Right lobe of liver (tissue), 6 donors: ENCODE measurements around the gene TROAP. TPM values are rescaled to one million over a fixed set of nuclear protein-coding genes. Genes with fewer than 3 reads are reported as not detected.

Experiments
- ATAC-seq, 4 donors: fragments of 200-7000 bp; cut with Tn5 transposase; one replicate each; pipeline ENCODE4 v1.9.1; 2020; ENCODE audit warnings: mild to moderate bottlenecking in 4 of 4, moderate library complexity in 4 of 4
- DNase-seq, 3 donors: peaks; one replicate each; pipeline ENCODE4 v3.0.0-alpha.2; 2020
- H3K27ac ChIP-seq, 3 donors: fragments of 200-600 bp; one replicate each; pipeline ENCODE4 v1.8.0; 2022
- H3K27me3 ChIP-seq, 2 donors: fragments of 200-600 bp; one replicate each; pipeline ENCODE4 v1.8.0; 2022
- H3K36me3 ChIP-seq, 4 donors: fragments of 200-600 bp; sonication (generic) in 1 of 4; one replicate each; pipeline versions ENCODE4 v1.5.1 to v1.8.0; 2017 to 2022; ENCODE audit warnings: control low read depth in 1 of 4
- H3K4me1 ChIP-seq, 4 donors: fragments of 200-600 bp; sonication (generic) in 1 of 4; one replicate each; pipeline versions ENCODE4 v1.5.1 to v1.8.0; 2017 to 2022; ENCODE audit warnings: control low read depth in 1 of 4
- H3K4me3 ChIP-seq, 3 donors: fragments of 200-600 bp; one replicate each; pipeline ENCODE4 v1.8.0; 2022
- H3K9me3 ChIP-seq, 4 donors: fragments of 200-600 bp; sonication (generic) in 1 of 4; one replicate each; pipeline versions ENCODE4 v1.5.1 to v1.8.0; 2017 to 2022; ENCODE audit warnings: control low read depth in 1 of 4
- CTCF ChIP-seq, 4 donors: fragments of 200-600 bp in 3 of 4; fragments of 450-650 bp in 1 of 4; IDR thresholded peaks; one replicate each; pipeline versions ENCODE4 v1.5.1 to v1.8.0; 2016 to 2022; ENCODE audit warnings: antibody characterized with exemption in 4 of 4, mild to moderate bottlenecking in 2 of 4
- POLR2A ChIP-seq: fragments of 450-650 bp; IDR thresholded peaks from one replicate; pipeline ENCODE4 v1.6.1; 2017; ENCODE audit warnings: antibody characterized with exemption, mild to moderate bottlenecking
- WGBS: methylation state at CpG from one replicate; pipeline ENCODE4 v1.1.6; 2018; ENCODE audit warnings: low coverage, low lambda C conversion rate; ENCODE audit not compliant: insufficient coverage; ENCODE audit errors: missing lambda C conversion rate; 5-methylcytosine and 5-hydroxymethylcytosine counted together
- intact Hi-C, 2 donors: fragments of 100-400 bp; cut with DNase I; formaldehyde crosslinking; loops; one replicate each; pipeline versions ENCODE4 v1.11.2 to v1.14.1; 2022
- total RNA-seq, 6 experiments: library from RNA; depleted of rRNA in 2 of 6; stranded (reverse); fragments of >200 nt in 2 of 6; fragmentation: NEBNext Ultra II Directional in 3 of 6; extraction: Animal tissue kit (Norgen Biotek cat#: 25700) in 3 of 6; gene quantifications; one replicate each; pipeline versions ENCODE4 v1.1.0 to v1.2.4, GENCODE V29; 2016 to 2023
- donor health status: DM: no; HTN: yes; CAD: no.
- donor health status: DM: no; HTN: no; CAD: no.
- donor health status: DM: no; HTN: no; CAD: no.
- donor health status: DM: no; HTN: yes; CAD: no.
- donor health status: DM: no; HTN: yes; CAD: no.

Gene TROAP
- total RNA-seq, 6 experiments from 2014 or later = 0.24 to 2.6 (median 0.93) TPM

GRCh38 chr12:49328816-49329215 is 5.8 kb downstream of the TROAP start:
- ATAC-seq (no peak), DNase-seq (no peak)
- H3K27me3 ChIP-seq = peaks cover 0 to 4% of the 10 kb centered on the region in 2 donors
- no peaks in the 10 kb centered on the region for H3K4me1 ChIP-seq
- TF ChIP-seq CTCF (IDR thresholded peaks at IDR 0.05) (no peak), POLR2A (no peak)
- WGBS = 100% methylated on average over 3 of the region's 12 CpGs
- H3K9me3 ChIP-seq = no peaks in the 10 kb centered on the region
- H3K4me3 ChIP-seq = no peak overlapping the region
- H3K36me3 ChIP-seq = no peaks in the 10 kb centered on the region
- intact Hi-C loops = no loop called here
- no peak overlapping the region for H3K27ac ChIP-seq

- no CpG with 5 or more reads among the region's 7 CpGs for whole genome bisulfite sequencing
- intact Hi-C loops = loop anchor here in 1 of 2 donors (10.0 kb wide), 1 partner anchor 185 kb away; no protein-coding TSS in a partner anchor
- ATAC-seq (no peak), DNase-seq (no peak)
- Histone ChIP-seq H3K27ac (no peak overlapping the region), H3K4me3 (no peak overlapping the region), H3K9me3 (no peaks in the 10 kb centered on the region), H3K36me3 (no peaks in the 10 kb centered on the region), H3K4me1 (no peaks in the 10 kb centered on the region), H3K27me3 (peaks cover 0 to 10% of the 10 kb centered on the region in 2 donors)
- TF ChIP-seq CTCF (IDR thresholded peaks at IDR 0.05) = no peak
- TF ChIP-seq POLR2A = no peak
Observed at GRCh38 chr12:49330032-49330619, 7.1 kb downstream of the TROAP start.

GRCh38 chr12:49330631-49331379 is 7.8 kb downstream of the TROAP start:
- Histone ChIP-seq H3K4me3 (no peak overlapping the region), H3K9me3 (no peaks in the 10 kb centered on the region), H3K27ac (no peak overlapping the region), H3K36me3 (no peaks in the 10 kb centered on the region), H3K27me3 (peaks cover 0 to 10% of the 10 kb centered on the region in 2 donors), H3K4me1 (no peaks in the 10 kb centered on the region)
- 83% methylated on average over 9 of the region's 14 CpGs for WGBS
- TF ChIP-seq POLR2A (no peak), CTCF (IDR thresholded peaks at IDR 0.05) (no peak)
- ATAC-seq (no peak), DNase-seq (peak in 1 of 3 donors; percentile 37)
- intact Hi-C loops = loop anchor here in 1 of 2 donors (10.0 kb wide), 1 partner anchor 184 kb away; no protein-coding TSS in a partner anchor

- Histone ChIP-seq H3K9me3 (no peaks in the 10 kb centered on the region), H3K27ac (no peak overlapping the region), H3K27me3 (peaks cover 0 to 17% of the 10 kb centered on the region in 2 donors), H3K36me3 (no peaks in the 10 kb centered on the region), H3K4me1 (peaks cover 0 to 4% (median 0%) of the 10 kb centered on the region in 4 donors), H3K4me3 (no peak overlapping the region)
- intact Hi-C loops = loop anchor here in 1 of 2 donors (10.0 kb wide), 1 partner anchor 183 kb away; no protein-coding TSS in a partner anchor
- DNase-seq (peak; percentile 70 to 74 (median 70)), ATAC-seq (peak; percentile 95 to 99 (median 96))
- TF ChIP-seq CTCF (IDR thresholded peaks at IDR 0.05) (peak; percentile 80 to 89 (median 85)), POLR2A (no peak)
- 40% methylated on average over 8 of the region's 11 CpGs for WGBS
Observed at GRCh38 chr12:49331380-49332222, 8.5 kb downstream of the TROAP start.
